ENCODE results near the gene RTL9.

DNA sequence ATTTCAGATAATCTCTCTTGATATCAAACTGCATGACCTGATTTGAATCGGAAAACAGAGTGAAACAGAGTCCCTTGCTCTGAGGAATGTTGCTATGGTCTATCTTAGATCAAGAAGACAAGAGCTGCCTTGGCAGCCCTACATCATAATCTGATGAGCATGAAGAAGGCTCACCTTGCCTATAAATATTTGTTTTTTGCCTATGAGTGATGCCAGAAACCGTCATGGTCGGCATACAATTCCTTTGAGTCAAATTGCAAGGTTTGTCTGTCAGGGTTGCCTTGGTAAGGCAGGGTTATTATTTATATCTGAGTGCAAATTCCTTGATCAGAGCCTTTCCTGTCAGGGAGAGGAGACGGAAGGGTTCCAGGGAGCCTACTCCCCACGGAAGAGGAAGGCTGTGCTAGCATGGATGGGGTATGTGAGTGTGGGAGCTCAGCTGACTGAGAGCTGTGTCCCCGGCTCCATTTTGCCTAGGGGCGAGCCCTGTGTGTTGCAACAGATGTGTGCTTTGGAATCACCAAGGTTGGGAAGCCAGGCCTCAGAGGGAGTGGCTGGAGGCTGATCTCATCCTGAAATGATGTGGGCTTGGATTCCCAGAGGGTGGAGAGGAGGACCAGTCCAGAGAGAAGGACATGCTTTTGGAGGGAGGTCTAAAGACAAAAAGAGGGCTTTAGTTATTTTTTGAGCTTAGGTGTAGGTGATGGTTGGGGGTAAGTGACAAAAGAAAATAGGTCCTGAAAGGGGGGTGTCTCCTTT lies 43.6 kb downstream of the RTL9 start:
- no peak for TF ChIP-seq EZH2 (conservative IDR thresholded peaks at IDR 0.05; ENCODE audit: low read depth, low read length)
- no peak for TF ChIP-seq FOXP1 (IDR thresholded peaks at IDR 0.05)
- TF ChIP-seq FOXP1 (CRISPR knock-in tag; IDR thresholded peaks at IDR 0.05): no peak
- TF ChIP-seq ATRX (CRISPR knock-in tag; IDR thresholded peaks at IDR 0.05; ENCODE audit: borderline replicate concordance): no peak
- TF ChIP-seq SRF (IDR thresholded peaks at IDR 0.05; ENCODE audit: low read depth, low read length): no peak
- no peak for TF ChIP-seq GMEB2 (CRISPR knock-in tag; IDR thresholded peaks at IDR 0.05; ENCODE audit: low read depth)
- TF ChIP-seq CHD4 (IDR thresholded peaks at IDR 0.05; ENCODE audit: borderline replicate concordance, low read length): no peak
- no peak for TF ChIP-seq NR3C1 (CRISPR knock-in tag; IDR thresholded peaks at IDR 0.05)
- TF ChIP-seq RFX1 (IDR thresholded peaks at IDR 0.05): no peak
- TF ChIP-seq, protein P1, sequence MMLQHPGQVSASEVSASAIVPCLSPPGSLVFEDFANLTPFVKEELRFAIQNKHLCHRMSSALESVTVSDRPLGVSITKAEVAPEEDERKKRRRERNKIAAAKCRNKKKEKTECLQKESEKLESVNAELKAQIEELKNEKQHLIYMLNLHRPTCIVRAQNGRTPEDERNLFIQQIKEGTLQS (CRISPR knock-in tag; IDR thresholded peaks at IDR 0.05): no peak

All from HepG2 (cell line).